ENCODE measurements around the gene TLX2.

Gene TLX2

GRCh38 chr2:74511104-74511989 is 2.9 kb upstream of the TLX2 start:
- DNase-seq (ENCODE audit: low read depth): no peak

GRCh38 chr2:74512744-74513604 is 1.3 kb upstream of the TLX2 start:
- no peak for DNase-seq (ENCODE audit: low read depth)

GRCh38 chr2:74513605-74514367 is 464 bp upstream of the TLX2 start:
- DNase-seq (ENCODE audit: low read depth): no peak

- no peak for DNase-seq (ENCODE audit: low read depth)
Observed at GRCh38 chr2:74515271-74515980, 1.2 kb downstream of the TLX2 start.

GRCh38 chr2:74515981-74516633 is 1.9 kb downstream of the TLX2 start:
- peak; percentile 22 for DNase-seq (ENCODE audit: low read depth)

GRCh38 chr2:74516650-74517049 is 2.4 kb downstream of the TLX2 start:
- DNase-seq (ENCODE audit: low read depth): no peak

- DNase-seq (ENCODE audit: low read depth): no peak
Observed at GRCh38 chr2:74522516-74522915, 8.3 kb downstream of the TLX2 start.

GRCh38 chr2:74524005-74524404 is 9.8 kb downstream of the TLX2 start:
- no peak for DNase-seq (ENCODE audit: low read depth)

GRCh38 chr2:74524955-74525716 is 10.9 kb downstream of the TLX2 start:
- no peak for DNase-seq (ENCODE audit: low read depth)

GRCh38 chr2:74525717-74526648 is 11.7 kb downstream of the TLX2 start, which contains the start of gene DQX1:
TSS of gene DQX1 (minus strand) at chr2:74526231. CDS start at chr2:74525729, 502 bp downstream.
- peak; percentile 40 for DNase-seq (ENCODE audit: low read depth)

- no peak for DNase-seq (ENCODE audit: low read depth)
Observed at GRCh38 chr2:74526649-74527230, 12.5 kb downstream of the TLX2 start.

- no peak for DNase-seq (ENCODE audit: low read depth)
Observed at GRCh38 chr2:74527741-74528140, 13.5 kb downstream of the TLX2 start.

GRCh38 chr2:74528600-74529356 is 14.5 kb downstream of the TLX2 start:
- DNase-seq (ENCODE audit: low read depth): no peak

- DNase-seq (ENCODE audit: low read depth): peak; percentile 99
Observed at GRCh38 chr2:74529357-74530238, 15.3 kb downstream of the TLX2 start, which contains the start of the genes AUP1 and HTRA2. TSS of gene AUP1 (minus strand) at chr2:74529706. CDS start at chr2:74529629, 77 bp downstream. TSS of gene HTRA2 (plus strand) at chr2:74529933. CDS start at chr2:74530007, 74 bp downstream.

GRCh38 chr2:74530239-74531187 is 16.3 kb downstream of the TLX2 start:
- peak; percentile 7 for DNase-seq (ENCODE audit: low read depth)
